HCT116 (cell line): ENCODE data around the gene RPF1. TPM values are rescaled to one million over a fixed set of nuclear protein-coding genes. Genes with fewer than 3 reads are reported as not detected.

Experiments used
- ATAC-seq: fragments of 200-7000 bp; cut with Tn5 transposase; 2 replicates; pipeline ENCODE4 v1.9.1; 2020; ENCODE audit warnings: mild to moderate bottlenecking, moderate library complexity
- BruUV-seq: library from RNA; stranded (reverse); fragments of 400-500 nt; replicated peaks from 2 replicates; lab custom pipeline; 2021; lab: Mats Ljungman, UMichigan
- CTCF ChIA-PET: fragments of 300-600 bp; sonication (Branson Sonifier 250); formaldehyde crosslinking; loops from one replicate; lab custom pipeline; 2021; ENCODE audit warnings: antibody characterized with exemption; lab: Charles Lee
- POLR2A ChIA-PET: fragments of 300-600, 350-600 bp; sonication (Branson Sonifier 250); formaldehyde crosslinking; loops from one replicate; lab custom pipeline; 2021; ENCODE audit warnings: antibody characterized with exemption; lab: Charles Lee
- RAD21 ChIA-PET, 2 experiments: fragments of 300-600 bp; sonication (Branson Sonifier 250); formaldehyde crosslinking; loops; one replicate each; lab custom pipeline; 2023; ENCODE audit warnings: low total read pairs in 2 of 2; ENCODE audit not compliant: uncharacterized antibody in 2 of 2, unreplicated experiment in 2 of 2, low non-redundant PET in 1 of 2; lab: Charles Lee
- DNase-seq: peaks from one replicate; pipeline ENCODE4 v3.0.0-alpha.2; 2010; ENCODE audit warnings: low read depth, low spot score
- H2AFZ ChIP-seq: fragments of 200-600 bp; shearing (Covaris generic), sonication (generic); 2 replicates; pipeline ENCODE4 v1.6.1; 2017; ENCODE audit warnings: low read depth, mixed run types, mixed read lengths, antibody characterized with exemption, low read length; ENCODE audit not compliant: poor library complexity, severe bottlenecking
- H3K27ac ChIP-seq: 2 replicates; pipeline ENCODE4 v1.5.1; 2012; ENCODE audit warnings: low read depth, low read length
- H3K27me3 ChIP-seq: fragments of 200-600 bp; sonication (generic); 2 replicates; pipeline ENCODE4 v1.6.1; 2016; ENCODE audit warnings: mixed run types, low read length, mixed read lengths; ENCODE audit not compliant: insufficient read depth
- H3K36me3 ChIP-seq, 2 experiments: fragments of 200-500 bp in 1 of 2; fragments of 200-600 bp in 1 of 2; sonication (Bioruptor generic) in 1 of 2; sonication (generic) in 1 of 2; 2 replicates each; pipeline versions ENCODE4 v1.5.1 to v1.6.1; 2014 to 2016; ENCODE audit warnings: low read length in 2 of 2, inconsistent platforms in 1 of 2, mixed read lengths in 1 of 2, mixed run types in 1 of 2; ENCODE audit not compliant: insufficient read depth in 2 of 2, control insufficient read depth in 1 of 2
- H3K4me1 ChIP-seq, 2 experiments: fragments of 200-600 bp in 1 of 2; sonication (generic) in 1 of 2; 2 replicates each; pipeline versions ENCODE4 v1.5.1 to v1.6.1; 2012 to 2017; ENCODE audit warnings: low read length in 2 of 2, inconsistent platforms in 1 of 2, mild to moderate bottlenecking in 1 of 2, mixed read lengths in 1 of 2, mixed run types in 1 of 2, moderate library complexity in 1 of 2; ENCODE audit not compliant: insufficient read depth in 2 of 2, control insufficient read depth in 1 of 2
- H3K4me2 ChIP-seq: fragments of 200-600 bp; sonication (generic); 2 replicates; pipeline ENCODE4 v1.6.1; 2017; ENCODE audit warnings: mixed run types, low read length, mixed read lengths
- H3K4me3 ChIP-seq, 2 experiments: fragments of 200-600 bp in 1 of 2; sonication (generic) in 1 of 2; replicated peaks in 1 of 2; 2 replicates each; pipeline ENCODE4 v1.5.1; 2011 to 2016; ENCODE audit warnings: low read length in 2 of 2, control low read depth in 1 of 2, low read depth in 1 of 2, mild to moderate bottlenecking in 1 of 2, mixed read lengths in 1 of 2, mixed run types in 1 of 2
- H3K79me2 ChIP-seq: fragments of 200-600 bp; sonication (generic); 2 replicates; pipeline ENCODE4 v1.6.1; 2017; ENCODE audit warnings: mild to moderate bottlenecking, mixed run types, low read length, moderate library complexity, mixed read lengths; ENCODE audit not compliant: insufficient read depth
- H3K9ac ChIP-seq: fragments of 200-600 bp; sonication (generic); 2 replicates; pipeline ENCODE4 v1.6.1; 2016; ENCODE audit warnings: low read length, mixed read lengths
- H3K9me2 ChIP-seq: fragments of 200-600 bp; sonication (generic), shearing (Covaris generic); 2 replicates; pipeline ENCODE4 v1.6.1; 2017; ENCODE audit warnings: mixed run types, mild to moderate bottlenecking, moderate library complexity; ENCODE audit not compliant: insufficient read depth
- H3K9me3 ChIP-seq, 2 experiments: fragments of 200-500 bp in 1 of 2; fragments of 200-600 bp in 1 of 2; sonication (Bioruptor generic) in 1 of 2; sonication (generic) in 1 of 2; 2 replicates each; pipeline ENCODE4 v1.6.1; 2014 to 2017; ENCODE audit warnings: low read length in 2 of 2, mixed read lengths in 2 of 2, inconsistent platforms in 1 of 2, low read depth in 1 of 2, mild to moderate bottlenecking in 1 of 2, mixed run types in 1 of 2, moderate library complexity in 1 of 2; ENCODE audit not compliant: control insufficient read depth in 1 of 2, insufficient read depth in 1 of 2
- H4K20me1 ChIP-seq: fragments of 200-600 bp; sonication (generic), shearing (Covaris generic); 2 replicates; pipeline ENCODE4 v1.6.1; 2017; ENCODE audit warnings: mixed run types, mild to moderate bottlenecking, moderate library complexity; ENCODE audit not compliant: insufficient read depth
- CEBPB ChIP-seq: IDR thresholded peaks from 2 replicates; pipeline ENCODE4 v1.6.1; 2012; ENCODE audit warnings: low read depth
- EGR1 ChIP-seq: IDR thresholded peaks from 2 replicates; pipeline ENCODE4 v1.6.1; 2012; ENCODE audit warnings: low read depth
- EZH2 ChIP-seq: fragments of 200-600 bp; sonication (generic); IDR thresholded peaks from 2 replicates; pipeline ENCODE4 v1.6.1; 2017; ENCODE audit warnings: antibody characterized with exemption, mixed run types
- EZH2phosphoT487 ChIP-seq: fragments of 200-600 bp; IDR thresholded peaks from 2 replicates; pipeline ENCODE4 v1.6.1; 2018; ENCODE audit warnings: antibody characterized with exemption, borderline replicate concordance
- FOSL1 ChIP-seq: IDR thresholded peaks from 2 replicates; pipeline ENCODE4 v1.6.1; 2012; ENCODE audit warnings: low read depth
- POLR2A ChIP-seq: IDR thresholded peaks from 2 replicates; pipeline ENCODE4 v1.7.0; 2011; ENCODE audit warnings: borderline replicate concordance; ENCODE audit not compliant: insufficient read depth, insufficient read length; ENCODE audit errors: extremely low read depth
- RAD21 ChIP-seq: IDR thresholded peaks from 2 replicates; pipeline ENCODE4 v1.6.1; 2012; ENCODE audit warnings: low read depth, mild to moderate bottlenecking
- SIN3A ChIP-seq: IDR thresholded peaks from 2 replicates; pipeline ENCODE4 v1.6.1; 2012; ENCODE audit warnings: low read depth
- SRF ChIP-seq: IDR thresholded peaks from 2 replicates; pipeline ENCODE4 v1.6.1; 2012; ENCODE audit warnings: low read depth
- TCF7L2 ChIP-seq: IDR thresholded peaks from 2 replicates; pipeline ENCODE4 v1.7.0; 2011; ENCODE audit warnings: borderline replicate concordance, inconsistent platforms; ENCODE audit not compliant: insufficient read depth, insufficient read length; ENCODE audit errors: extremely low read depth
- YY1 ChIP-seq: IDR thresholded peaks from 2 replicates; pipeline ENCODE4 v1.6.1; 2011; ENCODE audit warnings: low read length, low read depth, moderate library complexity, mild to moderate bottlenecking; ENCODE audit not compliant: insufficient replicate concordance; ENCODE audit errors: extremely low read depth
- intact Hi-C: fragments of 100-400 bp; cut with micrococcal nuclease; formaldehyde crosslinking; loops from 2 replicates; pipeline ENCODE4 v1.10.0; 2022
- total RNA-seq: library from RNA; stranded (reverse); gene quantifications from one replicate; pipeline ENCODE4 v1.2.1, GENCODE V29; 2021; ENCODE audit not compliant: unreplicated experiment
- TF ChIP-seq, protein P1 (sequence below): IDR thresholded peaks from 2 replicates; pipeline ENCODE4 v1.6.1; 2011; ENCODE audit warnings: mild to moderate bottlenecking, low read length, moderate library complexity; ENCODE audit not compliant: insufficient replicate concordance; ENCODE audit errors: extremely low read depth
- TF ChIP-seq, protein P2 (sequence below), 3 experiments: fragments of 200-600 bp in 1 of 3; sonication (generic) in 1 of 3; IDR thresholded peaks in 2 of 3; conservative IDR thresholded peaks in 1 of 3; 2 replicates each; pipeline ENCODE4 v1.5.1; 2012 to 2017; ENCODE audit warnings: low read depth in 2 of 3, low read length in 2 of 3, antibody characterized with exemption in 1 of 3, borderline replicate concordance in 1 of 3, control low read depth in 1 of 3, mild to moderate bottlenecking in 1 of 3, mixed read lengths in 1 of 3, mixed run types in 1 of 3, moderate library complexity in 1 of 3; ENCODE audit not compliant: insufficient read depth in 1 of 3

The RPF1 gene
- total RNA-seq, 1 experiment from 2014 or later = 86.9 TPM

DNA sequence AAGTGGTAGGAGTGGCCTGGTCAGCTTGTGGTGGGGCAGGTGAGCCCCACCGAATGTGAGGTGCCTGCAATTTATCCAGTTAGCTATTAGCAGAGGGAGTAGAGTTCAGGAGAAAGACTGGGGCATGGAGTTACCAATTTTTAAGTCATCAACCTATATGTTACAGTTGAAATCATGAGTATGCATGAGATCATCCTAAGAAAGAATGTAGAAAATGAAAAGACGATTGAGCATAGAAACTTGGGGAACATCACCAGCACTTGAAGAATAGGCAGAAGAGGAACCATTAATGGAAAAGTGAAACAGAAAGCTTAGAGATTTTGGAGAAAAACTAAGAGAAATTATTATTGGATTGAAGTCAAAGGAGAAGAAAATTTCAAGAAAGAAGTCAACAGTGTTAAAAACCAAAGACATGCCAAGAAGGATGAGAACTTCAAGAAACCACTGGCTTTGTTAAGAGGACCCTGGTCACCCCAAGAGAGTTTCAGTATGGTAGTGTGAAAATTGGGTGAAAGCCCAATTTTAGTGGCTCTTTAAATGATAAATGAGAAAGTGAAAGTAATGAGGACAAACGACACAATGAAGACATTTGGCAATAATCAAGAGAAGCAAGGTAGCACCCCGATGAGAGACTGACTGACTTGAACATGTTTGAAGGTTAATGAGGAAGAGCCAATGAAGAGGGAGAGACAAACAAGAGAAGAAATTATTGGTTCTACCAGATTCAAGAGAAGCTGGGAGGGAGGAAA, 44.1 kb upstream of the RPF1 start:
- peak overlapping the region in 1 of 2 experiments; percentile 2; a peak in 1 of 4 replicates for H3K4me3 ChIP-seq
- peaks cover 0 to 5% of the 10 kb centered on the region in 2 experiments; a peak in 1 of 4 replicates for H3K9me3 ChIP-seq
- intact Hi-C loops = loop anchor here (2.0 to 5.0 kb wide), 4 partner anchors 88 to 502 kb away; no protein-coding TSS in a partner anchor
- CTCF ChIA-PET = interaction anchor here (0.9 to 4.0 kb wide), 3 partner anchors 181 to 293 kb away, joined by 3 to 29 read pairs (median 14); partner anchors contain the start of gene PRKACB
- no peak for DNase-seq
- peak overlapping the region; percentile 76 for H3K4me2 ChIP-seq
- peak overlapping the region; percentile 24 for H2AFZ ChIP-seq
- RAD21 ChIA-PET = interaction anchor here in 1 of 2 experiments (1.1 to 2.0 kb wide), 3 partner anchors 170 to 294 kb away, joined by 3 to 7 read pairs (median 4); partner anchors contain the start of gene PRKACB
- peaks cover 0 to 7% of the 10 kb centered on the region in 2 experiments; a peak in 1 of 4 replicates for H3K36me3 ChIP-seq
- H3K4me1 ChIP-seq = peaks cover 41 to 58% of the 10 kb centered on the region in 2 experiments
- H3K9ac ChIP-seq = peak overlapping the region; percentile 63; the same call in 1 of the 2 replicates
- no peaks in the 10 kb centered on the region for H3K27me3 ChIP-seq
- BruUV-seq = TSS peak; percentile 82
- no peaks in the 10 kb centered on the region for H3K79me2 ChIP-seq
- no peaks in the 10 kb centered on the region for H3K9me2 ChIP-seq
- no peak for TF ChIP-seq EZH2phosphoT487
- TF ChIP-seq EGR1 = no peak
- TF ChIP-seq, protein P1, sequence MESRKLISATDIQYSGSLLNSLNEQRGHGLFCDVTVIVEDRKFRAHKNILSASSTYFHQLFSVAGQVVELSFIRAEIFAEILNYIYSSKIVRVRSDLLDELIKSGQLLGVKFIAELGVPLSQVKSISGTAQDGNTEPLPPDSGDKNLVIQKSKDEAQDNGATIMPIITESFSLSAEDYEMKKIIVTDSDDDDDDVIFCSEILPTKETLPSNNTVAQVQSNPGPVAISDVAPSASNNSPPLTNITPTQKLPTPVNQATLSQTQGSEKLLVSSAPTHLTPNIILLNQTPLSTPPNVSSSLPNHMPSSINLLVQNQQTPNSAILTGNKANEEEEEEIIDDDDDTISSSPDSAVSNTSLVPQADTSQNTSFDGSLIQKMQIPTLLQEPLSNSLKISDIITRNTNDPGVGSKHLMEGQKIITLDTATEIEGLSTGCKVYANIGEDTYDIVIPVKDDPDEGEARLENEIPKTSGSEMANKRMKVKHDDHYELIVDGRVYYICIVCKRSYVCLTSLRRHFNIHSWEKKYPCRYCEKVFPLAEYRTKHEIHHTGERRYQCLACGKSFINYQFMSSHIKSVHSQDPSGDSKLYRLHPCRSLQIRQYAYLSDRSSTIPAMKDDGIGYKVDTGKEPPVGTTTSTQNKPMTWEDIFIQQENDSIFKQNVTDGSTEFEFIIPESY = no peak
- TF ChIP-seq RAD21 = no peak
- no peak for TF ChIP-seq CEBPB
- TF ChIP-seq YY1 = no peak
- TF ChIP-seq, protein P2, sequence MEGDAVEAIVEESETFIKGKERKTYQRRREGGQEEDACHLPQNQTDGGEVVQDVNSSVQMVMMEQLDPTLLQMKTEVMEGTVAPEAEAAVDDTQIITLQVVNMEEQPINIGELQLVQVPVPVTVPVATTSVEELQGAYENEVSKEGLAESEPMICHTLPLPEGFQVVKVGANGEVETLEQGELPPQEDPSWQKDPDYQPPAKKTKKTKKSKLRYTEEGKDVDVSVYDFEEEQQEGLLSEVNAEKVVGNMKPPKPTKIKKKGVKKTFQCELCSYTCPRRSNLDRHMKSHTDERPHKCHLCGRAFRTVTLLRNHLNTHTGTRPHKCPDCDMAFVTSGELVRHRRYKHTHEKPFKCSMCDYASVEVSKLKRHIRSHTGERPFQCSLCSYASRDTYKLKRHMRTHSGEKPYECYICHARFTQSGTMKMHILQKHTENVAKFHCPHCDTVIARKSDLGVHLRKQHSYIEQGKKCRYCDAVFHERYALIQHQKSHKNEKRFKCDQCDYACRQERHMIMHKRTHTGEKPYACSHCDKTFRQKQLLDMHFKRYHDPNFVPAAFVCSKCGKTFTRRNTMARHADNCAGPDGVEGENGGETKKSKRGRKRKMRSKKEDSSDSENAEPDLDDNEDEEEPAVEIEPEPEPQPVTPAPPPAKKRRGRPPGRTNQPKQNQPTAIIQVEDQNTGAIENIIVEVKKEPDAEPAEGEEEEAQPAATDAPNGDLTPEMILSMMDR (IDR thresholded peaks at IDR 0.05 in 2 of 3, conservative IDR thresholded peaks at IDR 0.05 in 1 of 3; ENCODE audit: borderline replicate concordance in 1 of 3, insufficient read depth in 1 of 3, low read depth in 2 of 3, low read length in 2 of 3) = no peak
- no peak for TF ChIP-seq TCF7L2
- TF ChIP-seq POLR2A = no peak
- TF ChIP-seq FOSL1 = no peak
- no peak for TF ChIP-seq SIN3A
- TF ChIP-seq SRF = no peak
- TF ChIP-seq EZH2 = no peak
- TF ChIP-seq, all 23 proteins: peak for 0
- ATAC-seq = peak; percentile 46
- POLR2A ChIA-PET = interaction anchor here (1.0 to 1.3 kb wide), 3 partner anchors 8 to 86 kb away, joined by 3 to 4 read pairs (median 3); no protein-coding TSS in a partner anchor
- H4K20me1 ChIP-seq = no peaks in the 10 kb centered on the region
- peak overlapping the region; percentile 95 for H3K27ac ChIP-seq
